Measurements from ENCODE around the gene USF2. TPM values are rescaled to one million over a fixed set of nuclear protein-coding genes. Genes with fewer than 3 reads are reported as not detected.
A peak's percentile ranks its signal among the peaks of the same experiment; 100 is the strongest.
"Not testable (repeated sequence)": the region's sequence is repeated elsewhere in the genome, so short reads cannot be mapped to it uniquely, and the experiment has no call there.

Gene USF2
- total RNA-seq, 2 experiments from 2014 or later, result 138 to 154 TPM

DNA sequence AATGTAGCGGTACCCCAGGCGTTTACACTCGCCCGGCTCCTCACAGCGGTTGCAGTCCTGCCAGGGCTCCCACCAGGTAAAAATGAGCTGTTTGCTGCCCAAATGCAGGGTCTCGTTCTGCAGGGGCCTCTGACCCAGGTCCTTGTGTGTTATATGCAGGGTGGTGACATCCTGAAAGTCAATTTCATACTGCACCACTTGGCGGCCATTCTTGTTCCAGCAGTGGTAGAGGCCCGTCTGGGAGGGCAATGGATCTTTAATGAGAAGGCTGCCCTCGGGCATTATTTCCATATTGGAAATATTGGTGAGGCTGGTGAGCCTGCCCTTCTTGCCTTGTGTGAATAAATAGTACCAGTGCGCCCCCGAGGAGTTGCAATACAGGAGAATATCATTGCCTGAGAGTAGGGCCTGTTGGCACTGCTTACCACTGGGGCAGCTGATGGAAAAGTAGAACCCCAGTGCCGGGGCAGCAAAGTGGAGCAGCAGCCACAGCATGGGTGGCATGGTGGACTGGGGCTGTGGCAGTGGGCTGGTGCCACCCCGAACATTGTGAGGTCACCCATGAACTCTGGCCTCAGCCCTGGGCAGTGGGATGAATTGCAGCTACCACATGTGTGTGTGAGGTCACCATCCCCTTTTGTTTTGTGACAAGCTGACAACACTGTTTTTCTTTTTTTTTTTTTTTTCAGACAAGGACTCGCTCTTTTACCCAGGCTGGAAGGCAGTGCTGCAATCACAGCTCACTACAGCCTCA is 40.4 kb upstream of the USF2 start, which contains the start of gene FAM187B:
FAM187B (minus strand) TSS at position 563 of the 754 bp plus-strand sequence; CDS start at position 504, 59 bp downstream.
- no peaks in the 10 kb centered on the region for H3K36me3 Mint-ChIP-seq
- H3K4me3 Mint-ChIP-seq, result no peak within 1 kb of the TSS
- no peaks in the 10 kb centered on the region for H3K9me3 Mint-ChIP-seq (ENCODE audit: low read depth)
- no peak within 1 kb of the TSS for H3K27ac Mint-ChIP-seq
- CTCF ChIA-PET, result interaction anchor here (0.7 kb wide), 1 partner anchor 14 kb away, joined by 3 read pairs; no protein-coding TSS in a partner anchor
- ATAC-seq, result no peak
- no peaks in the 10 kb centered on the region for H3K4me1 Mint-ChIP-seq
- peaks cover 3% of the 10 kb centered on the region for H3K27me3 Mint-ChIP-seq
- DNase-seq, result no peak

DNA sequence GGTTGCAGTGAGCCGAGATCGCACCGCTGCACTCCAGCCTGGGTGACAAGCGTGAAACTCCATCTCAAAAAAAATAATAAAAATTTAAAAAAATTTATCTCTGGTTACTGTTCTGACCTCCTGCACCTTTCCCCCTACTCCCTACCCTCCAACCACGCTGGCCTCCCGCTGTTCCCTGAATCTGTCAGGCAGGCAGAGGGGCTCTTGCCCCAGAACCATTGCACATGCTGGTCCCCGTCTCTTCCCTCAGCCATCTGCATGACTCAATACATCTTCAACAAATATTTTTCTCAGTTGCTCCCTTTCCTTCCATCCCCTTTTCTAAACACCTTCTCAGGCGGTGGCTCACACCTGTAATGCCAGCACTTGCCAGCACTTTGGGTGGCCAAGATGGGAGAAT is 39.2 kb upstream of the USF2 start:
- ATAC-seq, result no peak
- H3K4me3 Mint-ChIP-seq, result no peak overlapping the region
- CTCF ChIA-PET, result no interaction called here
- no peak overlapping the region for H3K27ac Mint-ChIP-seq
- no peaks in the 10 kb centered on the region for H3K4me1 Mint-ChIP-seq
- DNase-seq, result no peak
- no peaks in the 10 kb centered on the region for H3K9me3 Mint-ChIP-seq (ENCODE audit: low read depth)
- peaks cover 3% of the 10 kb centered on the region for H3K27me3 Mint-ChIP-seq
- peaks cover 2% of the 10 kb centered on the region for H3K36me3 Mint-ChIP-seq

DNA sequence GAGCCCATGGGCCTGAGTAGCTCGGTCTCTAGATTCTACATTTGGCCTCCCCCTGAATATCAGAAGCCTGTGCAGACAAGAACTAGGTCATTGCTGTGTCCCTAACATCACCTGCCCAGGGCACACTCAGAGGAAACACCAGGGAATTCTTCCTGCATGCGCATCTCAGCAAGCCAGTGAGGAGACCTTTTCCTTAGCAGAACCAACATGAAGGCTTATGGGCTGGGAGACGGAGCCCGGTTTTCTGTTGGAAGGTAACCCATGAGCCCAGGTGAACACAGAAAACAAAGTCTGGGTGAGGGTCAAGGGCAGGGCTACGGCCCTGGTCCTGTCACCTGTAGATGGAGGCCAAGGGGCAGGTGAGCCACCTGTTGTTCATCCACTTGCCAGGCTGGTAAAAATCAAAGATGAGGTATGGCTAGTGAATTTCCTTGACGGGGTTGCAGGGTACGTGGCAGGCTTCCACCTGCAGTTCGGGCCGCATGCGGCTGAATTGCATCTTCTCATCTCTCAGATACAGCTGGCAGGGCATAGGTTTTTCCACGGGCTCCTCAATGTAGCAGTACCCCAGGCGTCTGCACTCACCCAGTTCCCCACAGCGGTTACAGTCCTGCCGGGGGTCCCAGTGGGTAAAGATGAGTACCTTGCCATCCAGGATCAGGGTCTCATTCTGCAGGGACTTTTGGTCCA is 36.7 kb upstream of the USF2 start:
- Mint-ChIP-seq H3K27ac (no peak overlapping the region), H3K27me3 (peaks cover 4% of the 10 kb centered on the region), H3K4me1 (no peaks in the 10 kb centered on the region), H3K4me3 (no peak overlapping the region), H3K36me3 (peaks cover 2% of the 10 kb centered on the region), H3K9me3 (ENCODE audit: low read depth) (peaks cover 2% of the 10 kb centered on the region)
- CTCF ChIA-PET, result no interaction called here
- DNase-seq, result no peak
- no peak for ATAC-seq

- no peak for ATAC-seq
- no peak overlapping the region for H3K27ac Mint-ChIP-seq
- CTCF ChIA-PET, result no interaction called here
These were observed 35.9 kb upstream of the USF2 start for GRCh38 chr19:35232912-35233311.

GRCh38 chr19:35236638-35237400 is 31.9 kb upstream of the USF2 start:
- Mint-ChIP-seq H3K4me1 (peaks cover 12% of the 10 kb centered on the region), H3K36me3 (peaks cover 18% of the 10 kb centered on the region), H3K9me3 (ENCODE audit: low read depth) (peaks cover 12% of the 10 kb centered on the region), H3K27ac (no peak overlapping the region), H3K4me3 (no peak overlapping the region), H3K27me3 (peaks cover 4% of the 10 kb centered on the region)
- CTCF ChIA-PET, result interaction anchor here (0.9 to 1.7 kb wide), 5 partner anchors 11 to 192 kb away, joined by 3 to 4 read pairs (median 3); partner anchors contain the start of gene FXYD5
- no peak for ATAC-seq
- DNase-seq, result peak; percentile 41

More at GRCh38 chr19:35232912-35233311, 35.9 kb upstream of the USF2 start:
- Mint-ChIP-seq H3K4me1 (no peaks in the 10 kb centered on the region), H3K9me3 (ENCODE audit: low read depth) (peaks cover 2% of the 10 kb centered on the region), H3K36me3 (peaks cover 2% of the 10 kb centered on the region), H3K4me3 (no peak overlapping the region), H3K27me3 (peaks cover 4% of the 10 kb centered on the region)
- no peak for DNase-seq

DNA sequence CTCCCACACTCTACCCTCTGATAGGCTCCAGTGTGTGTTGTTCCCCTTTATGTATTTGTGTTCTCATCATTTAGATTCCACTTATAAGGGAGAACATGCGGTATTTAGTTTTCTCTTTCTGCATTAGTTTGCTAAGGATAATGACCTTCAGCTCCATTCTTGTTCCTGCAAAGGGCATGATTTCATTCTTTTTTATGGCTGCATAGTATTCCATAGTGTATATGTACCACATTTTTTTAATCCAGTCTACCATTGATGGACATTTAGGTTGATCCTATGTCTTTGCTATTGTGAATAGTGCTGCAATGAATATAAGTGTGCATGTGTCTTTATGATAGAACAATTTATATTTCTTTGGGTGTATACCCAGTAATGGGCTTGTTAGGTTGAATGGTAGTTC is 29.2 kb upstream of the USF2 start:
- CTCF ChIA-PET, result interaction anchor here (0.6 to 1.0 kb wide), 2 partner anchors 22 to 503 kb away, joined by 3 to 4 read pairs; no protein-coding TSS in a partner anchor
- Mint-ChIP-seq H3K4me1 (peaks cover 12% of the 10 kb centered on the region), H3K27me3 (peaks cover 22% of the 10 kb centered on the region), H3K9me3 (ENCODE audit: low read depth) (peaks cover 19% of the 10 kb centered on the region), H3K36me3 (peaks cover 28% of the 10 kb centered on the region)
- not testable (repeated sequence) for DNase-seq, H3K4me3 Mint-ChIP-seq, H3K27ac Mint-ChIP-seq, ATAC-seq

DNA sequence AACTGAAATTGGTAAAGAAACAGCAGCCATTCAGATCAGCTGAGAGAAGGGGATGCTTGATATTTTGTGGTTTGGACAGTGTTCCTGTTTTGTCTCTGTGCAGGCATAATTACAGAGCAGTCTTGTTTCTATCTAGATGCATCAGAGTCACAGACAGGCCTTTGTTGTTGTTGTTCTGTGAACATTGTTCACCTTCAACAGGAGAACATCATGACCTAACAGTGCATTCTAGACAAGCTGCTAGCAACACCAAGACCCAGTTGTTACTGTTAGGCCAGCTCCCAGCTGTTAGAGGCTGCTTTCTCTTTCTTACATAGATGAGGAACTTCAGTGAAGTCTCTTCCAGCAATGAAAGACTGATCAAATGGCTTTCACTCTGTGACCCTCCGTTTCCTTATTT is 28.4 kb upstream of the USF2 start:
- CTCF ChIA-PET, result interaction anchor here (1.0 to 1.5 kb wide), 5 partner anchors 20 to 270 kb away, joined by 3 to 5 read pairs (median 3); no protein-coding TSS in a partner anchor
- H3K27me3 Mint-ChIP-seq, result peaks cover 24% of the 10 kb centered on the region
- peaks cover 12% of the 10 kb centered on the region for H3K4me1 Mint-ChIP-seq
- peak overlapping the region; percentile 22 for H3K4me3 Mint-ChIP-seq
- DNase-seq (peak; percentile 18), ATAC-seq (peak; percentile 58)
- peaks cover 31% of the 10 kb centered on the region for H3K36me3 Mint-ChIP-seq
- H3K27ac Mint-ChIP-seq, result peak overlapping the region; percentile 61
- peaks cover 17% of the 10 kb centered on the region for H3K9me3 Mint-ChIP-seq (ENCODE audit: low read depth)

DNA sequence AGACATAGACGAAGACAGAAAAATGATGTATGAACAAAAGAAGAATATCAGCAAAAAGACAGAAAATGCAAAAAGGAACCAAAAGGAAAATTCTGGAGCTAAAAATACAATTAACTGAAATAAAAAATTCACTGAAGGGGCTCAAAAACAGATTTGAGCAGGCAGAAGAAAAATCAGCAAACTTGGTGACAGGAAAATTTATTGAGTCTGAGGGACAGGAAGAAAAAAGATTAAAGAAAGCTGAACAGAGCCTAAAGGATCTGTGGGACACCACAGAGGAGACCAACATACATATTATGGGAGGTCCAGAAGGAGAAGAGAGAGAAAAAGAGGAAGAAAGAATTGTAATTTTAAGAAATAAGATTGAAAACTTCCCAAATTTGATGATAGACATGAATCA is 27.3 kb upstream of the USF2 start:
- ATAC-seq (no peak), DNase-seq (no peak)
- Mint-ChIP-seq H3K36me3 (peaks cover 34% of the 10 kb centered on the region), H3K27ac (no peak overlapping the region), H3K9me3 (ENCODE audit: low read depth) (peaks cover 17% of the 10 kb centered on the region), H3K4me1 (peaks cover 12% of the 10 kb centered on the region), H3K27me3 (peaks cover 31% of the 10 kb centered on the region), H3K4me3 (no peak overlapping the region)
- CTCF ChIA-PET, result interaction anchor here (0.7 to 1.5 kb wide), 7 partner anchors 14 to 269 kb away, joined by 3 to 5 read pairs (median 4); partner anchors contain the start of gene FXYD5

DNA sequence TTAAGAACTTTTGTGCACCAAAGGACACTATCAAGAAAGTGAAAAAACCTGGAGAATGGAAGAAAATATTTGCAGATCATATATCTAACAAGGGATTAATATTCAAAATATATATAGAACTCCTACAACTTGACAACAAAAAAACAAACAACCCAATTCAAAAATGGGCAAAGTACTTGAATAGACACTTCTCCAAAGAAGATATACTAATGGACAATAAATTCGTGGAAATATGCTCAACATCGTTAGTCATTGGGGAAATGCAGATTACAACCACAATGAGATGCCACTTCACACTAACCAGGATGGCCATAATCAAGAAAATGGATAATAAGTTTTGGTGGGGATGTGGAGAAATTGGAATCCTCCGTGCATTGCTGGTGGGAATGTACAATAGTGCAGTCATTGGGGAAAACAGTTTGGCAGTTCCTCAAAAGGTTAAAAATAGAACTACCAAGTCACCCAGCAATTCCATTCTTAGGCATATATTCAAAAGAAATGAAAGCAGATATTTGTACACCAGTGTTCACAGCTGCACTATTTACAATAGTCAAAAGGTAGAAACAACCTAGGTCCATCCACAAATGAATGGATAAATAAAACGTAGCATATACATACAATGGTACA is 22.2 kb upstream of the USF2 start:
- peaks cover 48% of the 10 kb centered on the region for H3K27me3 Mint-ChIP-seq
- H3K4me1 Mint-ChIP-seq, result peaks cover 25% of the 10 kb centered on the region
- no peak overlapping the region for H3K27ac Mint-ChIP-seq
- no peak overlapping the region for H3K4me3 Mint-ChIP-seq
- DNase-seq, result no peak
- H3K9me3 Mint-ChIP-seq (ENCODE audit: low read depth), result peaks cover 9% of the 10 kb centered on the region
- CTCF ChIA-PET, result no interaction called here
- no peak for ATAC-seq
- H3K36me3 Mint-ChIP-seq, result peaks cover 22% of the 10 kb centered on the region

GRCh38 chr19:35247526-35248309 is 21.0 kb upstream of the USF2 start:
- CTCF ChIA-PET, result no interaction called here
- Mint-ChIP-seq H3K36me3 (peaks cover 19% of the 10 kb centered on the region), H3K4me3 (peak overlapping the region; percentile 79), H3K4me1 (peaks cover 25% of the 10 kb centered on the region), H3K27ac (peak overlapping the region; percentile 84), H3K27me3 (peaks cover 44% of the 10 kb centered on the region), H3K9me3 (ENCODE audit: low read depth) (peaks cover 5% of the 10 kb centered on the region)
- DNase-seq, result peak; percentile 57
- peak; percentile 52 for ATAC-seq

GRCh38 chr19:35248310-35249145 is 20.2 kb upstream of the USF2 start, which contains the start of gene LSR:
LSR (plus strand) TSS chr19:35249002; CDS start chr19:35249023, 21 bp downstream.
- Mint-ChIP-seq H3K4me3 (peak within 1 kb of the TSS; percentile 79), H3K4me1 (peaks cover 25% of the 10 kb centered on the region), H3K27ac (peak within 1 kb of the TSS; percentile 84), H3K27me3 (peaks cover 36% of the 10 kb centered on the region), H3K9me3 (ENCODE audit: low read depth) (peaks cover 5% of the 10 kb centered on the region), H3K36me3 (peaks cover 16% of the 10 kb centered on the region)
- CTCF ChIA-PET, result no interaction called here
- ATAC-seq (peak; percentile 93), DNase-seq (peak; percentile 83)

Measured in activated CD8-positive, alpha-beta memory T cell treated with anti-CD3 and anti-CD28 coated beads, Interleukin-2, amount 10 ng/mL, durations not matched to agents 7 days and 5 days (primary cell).